HG02840 (cell line): ENCODE data around the gene ESRRB.
"Not testable (repeated sequence)": the region's sequence is repeated elsewhere in the genome, so short reads cannot be mapped to it uniquely, and the experiment has no call there.

ENCODE experiments used
- ATAC-seq: cut with Tn5 transposase; IDR thresholded peaks from one replicate; pipeline ENCODE4 v1.9.1; 2021; ENCODE audit warnings: mild to moderate bottlenecking, moderate library complexity, moderate number of reproducible peaks; ENCODE audit not compliant: unreplicated experiment, low FRiP score

ESRRB gene

DNA sequence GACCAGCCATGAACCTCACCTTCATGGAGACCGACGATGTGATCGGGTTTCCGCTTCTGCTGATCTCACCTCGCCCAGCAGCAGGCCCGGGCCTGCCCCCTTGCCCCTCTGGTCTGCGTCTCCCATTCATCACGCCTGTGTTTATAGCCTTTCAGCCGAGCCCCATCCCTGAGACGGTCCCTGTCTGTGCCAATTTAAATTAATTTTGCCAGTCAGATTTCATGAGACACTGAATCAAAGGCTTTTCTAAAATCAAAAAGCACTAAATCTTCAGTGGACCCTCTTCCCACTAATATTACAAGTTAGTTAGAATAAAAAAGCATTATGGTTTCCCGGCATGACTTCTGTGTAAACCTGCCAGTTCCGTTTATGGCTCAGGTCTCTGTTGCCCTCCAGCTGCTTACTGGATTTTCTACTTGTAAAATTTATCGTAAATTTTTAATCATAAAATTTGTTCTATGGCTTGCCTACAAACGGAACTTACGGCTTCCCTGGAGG lies 155.9 kb downstream of the ESRRB start:
- ATAC-seq: no peak

DNA sequence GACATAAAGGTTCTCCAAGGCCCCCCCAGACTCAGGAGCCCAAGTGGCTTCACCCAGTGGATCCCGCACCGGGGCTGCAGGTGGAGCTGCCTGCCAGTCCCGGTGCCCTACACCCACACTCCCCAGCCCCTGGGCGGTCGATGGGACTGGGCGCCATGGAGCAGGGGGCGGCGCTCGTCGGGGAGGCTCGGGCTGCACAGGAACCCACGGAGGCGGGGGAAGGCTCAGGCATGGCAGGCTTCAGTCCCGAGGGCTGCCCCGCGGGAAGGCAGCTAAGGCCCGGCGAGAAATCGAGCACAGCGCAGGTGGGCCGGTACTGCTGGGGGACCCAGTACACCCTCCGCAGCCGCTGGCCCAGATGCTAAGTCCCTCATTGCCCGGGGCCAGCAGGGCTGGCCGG lies 160.7 kb downstream of the ESRRB start:
- not testable (repeated sequence) for ATAC-seq

DNA sequence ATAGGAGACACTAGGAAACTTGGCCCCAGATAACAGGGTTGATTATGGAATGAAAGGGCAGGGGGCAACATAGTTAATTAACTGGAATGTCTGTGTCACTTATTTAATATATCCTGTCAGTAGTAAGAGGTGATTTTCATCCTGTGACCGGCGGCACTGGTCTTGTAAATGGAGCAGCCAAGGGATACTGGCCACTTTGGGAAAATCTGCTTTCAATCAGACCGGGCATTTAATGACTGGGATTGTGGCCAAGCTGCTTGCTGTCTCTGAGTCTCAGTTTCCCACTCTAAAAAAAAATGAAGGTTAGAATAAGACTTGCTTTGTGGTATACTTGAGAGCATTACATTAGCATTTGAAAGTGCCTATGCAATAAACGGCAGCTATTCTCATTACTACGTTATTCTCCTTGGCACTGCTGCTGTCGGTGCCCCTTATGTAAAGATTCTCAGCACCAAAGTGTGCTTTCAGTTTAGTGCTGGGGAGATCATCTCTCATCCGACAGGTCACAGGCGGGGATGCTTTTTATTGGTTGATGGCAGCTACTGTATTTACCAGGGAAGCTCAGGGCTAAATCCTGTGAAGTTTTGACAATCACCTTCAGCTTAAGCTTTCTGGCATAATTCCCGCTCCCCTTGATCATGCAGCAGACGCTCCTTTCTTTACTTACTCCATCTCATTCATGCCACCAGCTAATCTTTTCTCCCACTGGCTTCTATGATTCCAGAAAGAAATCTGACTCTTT lies 162.1 kb downstream of the ESRRB start:
- no peak for ATAC-seq

DNA sequence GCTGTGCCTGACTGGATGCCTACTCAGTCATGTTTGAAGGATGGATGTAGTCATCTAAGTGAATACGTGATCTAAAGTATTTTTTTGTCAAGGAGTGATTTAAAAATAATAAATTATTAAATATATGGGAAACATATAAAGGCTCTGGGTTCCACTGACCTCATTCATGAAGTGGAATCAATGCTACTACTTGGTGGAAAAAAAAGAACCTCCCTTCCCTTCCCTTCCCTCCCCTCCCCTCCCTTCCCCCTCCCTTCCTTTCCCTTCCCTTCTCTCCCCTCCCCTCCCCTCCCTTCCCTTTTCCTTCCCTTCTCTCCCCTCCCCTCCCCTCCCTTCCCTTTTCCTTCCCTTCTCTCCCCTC lies 162.7 kb downstream of the ESRRB start:
- no peak for ATAC-seq

DNA sequence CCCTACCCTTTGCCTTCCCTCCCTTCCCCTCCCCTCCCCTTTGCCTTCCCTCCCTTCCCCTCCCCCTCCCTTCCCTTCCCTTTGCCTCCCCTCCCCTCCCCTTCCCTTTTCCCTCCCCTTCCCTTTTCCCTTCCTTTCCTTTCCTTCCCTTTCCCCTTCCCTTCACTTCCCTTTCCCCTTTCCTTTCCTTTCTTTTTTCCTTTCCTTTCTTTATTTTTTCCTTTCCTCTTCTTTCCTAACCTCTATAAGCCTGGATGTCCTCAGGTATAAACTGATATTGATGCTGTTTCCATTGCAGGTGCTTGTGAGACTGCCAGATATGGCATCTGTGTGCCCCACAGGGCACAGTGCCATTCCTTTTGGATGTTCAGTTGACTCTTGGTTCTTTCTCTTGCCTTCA lies 163.2 kb downstream of the ESRRB start:
- ATAC-seq: no peak

DNA sequence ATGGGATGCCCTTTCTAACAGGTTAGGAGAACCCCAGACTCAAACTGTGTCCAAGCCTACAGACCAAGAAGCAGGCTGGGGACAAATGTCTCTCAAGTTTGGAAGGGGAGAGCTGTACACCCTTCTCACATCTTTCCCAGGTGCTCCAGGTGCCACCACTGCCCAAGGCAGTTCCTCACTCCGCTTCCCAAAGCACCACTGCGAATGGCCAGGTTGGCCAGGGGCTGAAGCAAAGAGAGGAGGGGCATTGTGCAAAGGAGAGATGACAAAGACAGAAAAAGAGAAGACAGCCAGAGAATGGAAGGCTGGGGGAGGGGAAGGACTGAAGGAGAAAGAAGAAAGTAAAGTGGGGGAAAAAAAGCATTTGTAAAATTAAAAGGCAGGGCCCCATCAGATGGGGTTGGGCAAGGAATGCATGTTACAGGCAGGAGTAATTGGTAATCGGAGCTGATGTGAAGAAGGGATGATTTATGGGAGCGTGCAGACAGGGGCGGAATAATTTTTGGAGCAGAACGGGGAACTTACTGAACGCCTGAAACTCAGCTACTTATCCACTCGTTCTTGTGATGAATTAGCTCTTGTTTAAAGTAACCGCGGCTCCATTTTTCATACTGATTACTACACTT lies 165.8 kb downstream of the ESRRB start:
- ATAC-seq: no peak

DNA sequence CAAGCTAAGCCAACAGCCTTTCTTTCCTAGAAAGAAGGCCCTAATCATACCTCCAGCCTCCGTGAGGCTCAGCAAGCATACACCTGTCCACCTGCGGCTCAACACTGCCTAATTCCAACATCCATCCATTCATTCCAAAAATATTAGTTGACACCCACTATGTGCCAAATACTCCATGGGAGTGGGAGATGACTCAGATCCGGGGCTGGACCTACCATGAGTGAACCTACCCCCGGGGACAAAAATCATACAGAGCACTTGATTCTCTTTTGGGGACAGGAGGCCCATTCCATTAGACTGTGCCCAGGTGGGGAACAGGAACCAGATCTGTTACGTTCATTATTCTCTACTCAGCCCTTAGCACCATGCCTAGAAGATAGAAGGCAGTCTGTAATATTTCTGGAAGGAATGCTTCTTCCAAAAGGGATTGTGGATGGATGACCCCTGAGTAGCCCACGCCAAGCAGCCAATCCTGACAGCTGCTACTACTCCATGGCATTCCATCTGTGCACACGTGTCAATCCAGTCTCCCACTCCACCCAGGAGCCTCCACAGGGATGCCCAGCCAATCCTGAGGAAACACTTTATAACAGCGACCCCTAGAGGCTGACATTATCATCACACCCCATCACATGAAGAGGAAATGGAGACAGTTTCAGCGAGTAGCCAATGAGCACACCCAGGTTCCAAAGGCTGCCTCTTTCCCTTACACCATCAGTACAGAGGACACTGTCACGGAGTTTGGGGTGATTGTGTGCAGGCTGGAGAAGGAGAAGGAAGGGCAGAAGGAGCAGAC lies 170.7 kb downstream of the ESRRB start:
- no peak for ATAC-seq

DNA sequence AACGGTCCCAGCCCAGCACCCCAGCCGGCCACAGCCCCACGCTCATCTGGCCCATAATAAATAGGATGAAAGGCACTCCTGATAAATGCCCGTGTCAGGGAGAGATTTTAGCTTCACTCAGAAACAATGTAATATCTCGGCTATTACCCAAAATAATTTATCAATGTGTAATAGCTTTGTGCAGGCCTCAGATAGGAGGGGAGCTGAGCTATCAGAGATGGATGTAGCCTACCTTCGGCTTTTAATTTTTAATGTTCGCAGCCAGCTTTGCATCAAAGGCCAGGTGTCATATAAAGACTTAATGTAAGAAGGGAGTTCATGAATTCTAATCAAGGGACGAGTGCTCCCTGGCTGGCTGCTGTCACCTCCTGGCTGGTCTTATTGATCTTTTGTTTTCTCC lies 171.9 kb downstream of the ESRRB start:
- ATAC-seq: no peak

DNA sequence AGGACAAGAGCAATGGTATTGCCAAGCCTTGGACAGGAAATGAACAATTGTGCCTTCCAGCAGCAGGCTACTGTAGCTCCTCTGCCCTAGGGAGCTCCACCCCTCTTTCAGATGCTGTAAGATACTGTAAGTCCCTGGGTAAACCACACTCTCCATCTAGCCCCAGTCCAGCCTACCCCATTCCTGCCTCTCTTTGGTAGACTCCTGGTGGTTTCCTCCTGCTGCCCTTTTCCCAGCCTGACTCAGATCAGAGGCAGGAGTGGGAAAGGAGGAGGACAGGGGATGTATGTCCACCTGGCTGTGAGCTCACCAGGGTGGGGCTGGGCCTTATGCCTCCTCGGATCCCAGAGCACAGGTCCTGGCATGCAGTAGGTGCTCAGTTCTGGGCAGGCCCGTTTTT lies 174.6 kb downstream of the ESRRB start:
- ATAC-seq: no peak

DNA sequence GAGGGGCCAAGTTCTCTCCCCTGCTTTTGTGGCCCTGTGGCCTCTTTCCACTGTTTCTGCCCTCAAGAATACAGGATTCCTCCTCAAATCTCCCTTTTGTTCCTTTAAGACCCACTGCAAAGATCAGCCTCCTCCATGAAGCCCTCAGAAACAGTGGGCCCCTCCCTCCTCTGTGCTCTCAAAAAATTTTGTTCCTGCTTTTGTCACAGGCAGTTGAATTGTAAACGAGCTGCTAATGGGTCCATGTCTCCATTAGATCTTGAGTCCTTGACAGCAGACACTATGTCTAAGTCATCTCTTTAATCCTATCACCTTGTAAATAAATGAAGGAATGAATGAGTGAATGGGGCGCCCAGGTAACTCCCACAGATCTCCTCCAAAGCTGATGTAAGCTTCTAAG lies 175.2 kb downstream of the ESRRB start:
- ATAC-seq: no peak
